IMR-90 (cell line): ENCODE results near the gene AFG1L. TPM values are rescaled to one million over a fixed set of nuclear protein-coding genes. Genes with fewer than 3 reads are reported as not detected.

ENCODE experiments used
- ATAC-seq: fragments of 200-7000 bp; cut with Tn5 transposase; 2 replicates; pipeline ENCODE4 v1.9.1; 2020; ENCODE audit warnings: low read depth, mild to moderate bottlenecking, moderate library complexity
- BruUV-seq: library from RNA; stranded (reverse); fragments of 400-500 nt; replicated peaks from 2 replicates; lab custom pipeline; 2021; lab: Mats Ljungman, UMichigan
- CTCF ChIA-PET: fragments of 300-600 bp; formaldehyde crosslinking; extraction: SDS; loops from one replicate; lab custom pipeline; 2021; ENCODE audit warnings: antibody characterized with exemption; lab: Yijun Ruan, JAX
- POLR2A ChIA-PET: fragments of 300-600 bp; sonication (Branson Sonifier 250); formaldehyde crosslinking; loops from one replicate; lab custom pipeline; 2022; ENCODE audit warnings: antibody characterized with exemption; ENCODE audit not compliant: unreplicated experiment; lab: Charles Lee
- DNase-seq: peaks from one replicate; pipeline ENCODE4 v3.0.0; 2013
- H2AFZ ChIP-seq: replicated peaks from 2 replicates; pipeline ENCODE3; 2013; ENCODE audit warnings: low read length, mild to moderate bottlenecking; ENCODE audit not compliant: poor library complexity
- H2AK5ac ChIP-seq: 2 replicates; pipeline ENCODE4 v1.6.1; 2013; ENCODE audit warnings: low read depth, low read length, inconsistent platforms
- H2AK9ac ChIP-seq: replicated peaks from 2 replicates; pipeline ENCODE3; 2013; ENCODE audit warnings: mild to moderate bottlenecking, low read depth, low read length, moderate library complexity; ENCODE audit not compliant: poor library complexity
- H2BK120ac ChIP-seq: 2 replicates; pipeline ENCODE4 v1.6.1; 2013; ENCODE audit warnings: low read depth, low read length, inconsistent platforms
- H2BK15ac ChIP-seq: 3 replicates; pipeline ENCODE4 v1.6.1; 2013; ENCODE audit warnings: low read depth, low read length, inconsistent platforms
- H2BK20ac ChIP-seq: 2 replicates; pipeline ENCODE4 v1.6.1; 2013; ENCODE audit warnings: low read depth, mild to moderate bottlenecking, inconsistent platforms, low read length, moderate library complexity
- H2BK5ac ChIP-seq: 2 replicates; pipeline ENCODE4 v1.6.1; 2013; ENCODE audit warnings: mild to moderate bottlenecking, low read depth, low read length, inconsistent platforms; ENCODE audit not compliant: poor library complexity, severe bottlenecking
- H3K14ac ChIP-seq: replicated peaks from 2 replicates; pipeline ENCODE4 v1.6.1; 2013; ENCODE audit warnings: low read depth, low read length, inconsistent platforms
- H3K18ac ChIP-seq: 2 replicates; pipeline ENCODE4 v1.6.1; 2013; ENCODE audit warnings: low read depth, low read length, control low read depth
- H3K23ac ChIP-seq: 2 replicates; pipeline ENCODE4 v1.6.1; 2013; ENCODE audit warnings: low read depth, low read length, inconsistent platforms
- H3K27ac ChIP-seq: 2 replicates; pipeline ENCODE4 v1.5.1; 2013; ENCODE audit warnings: mild to moderate bottlenecking, control low read depth, low read length; ENCODE audit not compliant: insufficient read depth
- H3K27me3 ChIP-seq: 2 replicates; pipeline ENCODE4 v1.6.1; 2013; ENCODE audit warnings: low read length; ENCODE audit not compliant: control insufficient read depth, insufficient read depth
- H3K36me3 ChIP-seq: 2 replicates; pipeline ENCODE4 v1.6.1; 2013; ENCODE audit warnings: low read length, mixed read lengths; ENCODE audit not compliant: control insufficient read depth, insufficient read depth
- H3K4ac ChIP-seq: 2 replicates; pipeline ENCODE4 v1.6.1; 2013; ENCODE audit warnings: low read depth, low read length, inconsistent platforms
- H3K4me1 ChIP-seq: 2 replicates; pipeline ENCODE4 v1.6.1; 2013; ENCODE audit warnings: low read length, mixed read lengths; ENCODE audit not compliant: control insufficient read depth, insufficient read depth
- H3K4me2 ChIP-seq: 2 replicates; pipeline ENCODE4 v1.6.1; 2013; ENCODE audit warnings: low read depth, mild to moderate bottlenecking, control low read depth, low read length, moderate library complexity
- H3K4me3 ChIP-seq: 2 replicates; pipeline ENCODE4 v1.5.1; 2013; ENCODE audit warnings: low read depth, mild to moderate bottlenecking, control low read depth, low read length, moderate library complexity; ENCODE audit not compliant: insufficient read depth
- H3K56ac ChIP-seq: 2 replicates; pipeline ENCODE4 v1.6.1; 2013; ENCODE audit warnings: low read length, inconsistent platforms; ENCODE audit not compliant: insufficient read depth; ENCODE audit errors: extremely low read depth
- H3K79me1 ChIP-seq, 2 experiments: 2 replicates each; pipeline ENCODE4 v1.6.1; 2013; ENCODE audit warnings: low read length in 2 of 2, inconsistent platforms in 1 of 2, low read depth in 1 of 2
- H3K9ac ChIP-seq: 2 replicates; pipeline ENCODE4 v1.6.1; 2013; ENCODE audit warnings: low read depth, low read length, control low read depth
- H3K9me1 ChIP-seq: 2 replicates; pipeline ENCODE4 v1.6.1; 2013; ENCODE audit warnings: low read length, inconsistent platforms; ENCODE audit not compliant: insufficient read depth
- H3K9me3 ChIP-seq: 2 replicates; pipeline ENCODE4 v1.6.1; 2013; ENCODE audit warnings: low read length; ENCODE audit not compliant: control insufficient read depth, insufficient read depth
- H4K20me1 ChIP-seq: 2 replicates; pipeline ENCODE4 v1.6.1; 2013; ENCODE audit warnings: low read length, inconsistent platforms; ENCODE audit not compliant: insufficient read depth
- H4K5ac ChIP-seq: 2 replicates; pipeline ENCODE4 v1.6.1; 2013; ENCODE audit warnings: mild to moderate bottlenecking, low read depth, low read length, control low read depth
- H4K8ac ChIP-seq, 2 experiments: 2 replicates each; pipeline ENCODE4 v1.6.1; 2013; ENCODE audit warnings: low read depth in 2 of 2, low read length in 2 of 2, control low read depth in 1 of 2, inconsistent platforms in 1 of 2
- H4K91ac ChIP-seq: 2 replicates; pipeline ENCODE4 v1.6.1; 2013; ENCODE audit warnings: low read depth, low read length, inconsistent platforms; ENCODE audit not compliant: insufficient read depth
- BHLHE40 ChIP-seq: fragments of 150-350 bp; IDR thresholded peaks from 2 replicates; pipeline ENCODE4 v1.6.1; 2016; ENCODE audit warnings: mild to moderate bottlenecking, low read depth, low read length
- CEBPB ChIP-seq: IDR thresholded peaks from 2 replicates; pipeline ENCODE4 v1.6.1; 2012; ENCODE audit warnings: low read depth, low read length, improper control_type of control experiment
- CHD1 ChIP-seq: IDR thresholded peaks from 2 replicates; pipeline ENCODE4 v1.6.1; 2012; ENCODE audit warnings: low read depth, low read length, improper control_type of control experiment
- MAFK ChIP-seq: IDR thresholded peaks from 2 replicates; pipeline ENCODE4 v1.6.1; 2012; ENCODE audit warnings: low read depth, low read length, improper control_type of control experiment
- MXI1 ChIP-seq: IDR thresholded peaks from 2 replicates; pipeline ENCODE4 v1.6.1; 2012; ENCODE audit warnings: low read depth, mild to moderate bottlenecking, low read length, moderate library complexity, borderline replicate concordance
- NFE2L2 ChIP-seq: fragments of 150-350 bp; IDR thresholded peaks from 2 replicates; pipeline ENCODE4 v1.6.1; 2016; ENCODE audit warnings: low read depth, mild to moderate bottlenecking, low read length
- POLR2A ChIP-seq: IDR thresholded peaks from 2 replicates; pipeline ENCODE4 v1.6.1; 2012; ENCODE audit warnings: mild to moderate bottlenecking, low read depth, low read length
- RAD21 ChIP-seq: IDR thresholded peaks from 2 replicates; pipeline ENCODE4 v1.6.1; 2012; ENCODE audit warnings: low read length, improper control_type of control experiment
- RCOR1 ChIP-seq: IDR thresholded peaks from 2 replicates; pipeline ENCODE4 v1.6.1; 2012; ENCODE audit warnings: mild to moderate bottlenecking, low read length, improper control_type of control experiment; ENCODE audit not compliant: insufficient replicate concordance
- RFX5 ChIP-seq: IDR thresholded peaks from 2 replicates; pipeline ENCODE4 v1.8.0; 2012; ENCODE audit warnings: low read depth, mild to moderate bottlenecking, low read length, moderate library complexity
- SMC3 ChIP-seq: fragments of 150-350 bp; IDR thresholded peaks from 2 replicates; pipeline ENCODE4 v1.6.1; 2016; ENCODE audit warnings: low read depth, mild to moderate bottlenecking, antibody characterized with exemption, low read length, moderate library complexity
- WGBS, 2 experiments: methylation state at CpG; one replicate each; pipeline versions ENCODE4 v1.1.5 to v1.1.7; 2013; ENCODE audit warnings: missing lambda C conversion rate in 2 of 2; ENCODE audit not compliant: insufficient read length in 1 of 2; ENCODE audit errors: extremely low coverage in 2 of 2; 5-methylcytosine and 5-hydroxymethylcytosine counted together
- dilution Hi-C: fragments of 300-500 bp; cut with HindIII; formaldehyde crosslinking; loops from one replicate; pipeline ENCODE4 v1.14.3; 2018; ENCODE audit warnings: low sequenced_read_pairs; ENCODE audit not compliant: unreplicated experiment
- in situ Hi-C: fragments of 300-500 bp; cut with MboI; formaldehyde crosslinking; loops from 3 replicates; pipeline ENCODE4 v1.14.3; 2019; ENCODE audit warnings: low sequenced_read_pairs, inconsistent platforms, mixed read lengths
- intact Hi-C: fragments of 100-400 bp; cut with micrococcal nuclease; formaldehyde crosslinking; loops from 2 replicates; pipeline ENCODE4 v1.10.0; 2022
- polyA plus RNA-seq, 3 experiments: library from polyadenylated mRNA; depleted of rRNA; stranded (reverse); fragments of >200 nt; gene quantifications; 2 replicates each; pipeline ENCODE4 v1.2.3, GENCODE V29; 2012; ENCODE audit warnings: low replicate concordance in 1 of 3
- total RNA-seq: library from RNA; depleted of rRNA; stranded (reverse); fragments of >200 nt; gene quantifications from 2 replicates; pipeline ENCODE4 v1.2.3, GENCODE V29; 2012

AFG1L gene
- total and polyA plus RNA-seq, 2 of the 4 experiments (the other 2 are of a cell fraction): 1.0 to 2.0 TPM

DNA sequence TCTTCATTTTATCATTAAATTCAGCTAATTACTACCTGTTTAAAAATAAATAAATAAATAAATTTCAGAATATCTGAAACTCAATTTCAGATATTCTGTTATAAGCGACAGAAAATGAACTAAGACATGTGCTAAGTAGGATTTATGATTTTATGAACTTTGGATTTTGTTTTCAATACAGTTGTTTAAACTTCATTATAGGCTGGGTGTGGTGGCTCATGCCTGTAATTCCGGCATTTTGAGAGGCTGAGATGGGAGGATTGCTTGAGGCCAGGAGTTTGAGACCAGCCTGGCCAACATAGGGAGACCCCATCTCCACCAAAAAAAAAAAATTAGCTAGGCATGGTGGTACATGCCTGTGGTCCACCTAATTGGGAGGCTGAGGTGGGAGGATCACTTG is 36.0 kb downstream of the AFG1L start:
- H4K8ac ChIP-seq: no peak overlapping the region
- no CpG with 5 or more reads among the region's 2 CpGs for WGBS, 2 experiments
- no peak overlapping the region for H2BK5ac ChIP-seq
- H2AK5ac ChIP-seq: no peak overlapping the region
- CTCF ChIA-PET: interaction anchor here (1.1 kb wide), 1 partner anchor 16 kb away, joined by 3 read pairs; no protein-coding TSS in a partner anchor
- POLR2A ChIA-PET: no interaction called here
- no TSS peak for BruUV-seq
- no peak overlapping the region for H3K56ac ChIP-seq
- no peaks in the 10 kb centered on the region for H3K9me3 ChIP-seq
- no peak overlapping the region for H4K5ac ChIP-seq
- H3K4ac ChIP-seq: no peak overlapping the region
- H2AFZ ChIP-seq: no peak overlapping the region
- DNase-seq (no peak), ATAC-seq (no peak)
- no peak overlapping the region for H3K18ac ChIP-seq
- no peak overlapping the region for H3K9ac ChIP-seq
- H3K4me1 ChIP-seq: no peaks in the 10 kb centered on the region
- no peak for TF ChIP-seq SMC3
- no peak for TF ChIP-seq CEBPB
- no peak for TF ChIP-seq RFX5
- no peak for TF ChIP-seq RCOR1
- TF ChIP-seq MXI1: no peak
- no peak for TF ChIP-seq POLR2A
- TF ChIP-seq MAFK: no peak
- no peak for TF ChIP-seq BHLHE40
- no peak for TF ChIP-seq NFE2L2
- TF ChIP-seq CHD1: no peak
- no peak for TF ChIP-seq RAD21
- no peaks in the 10 kb centered on the region for H3K79me1 ChIP-seq
- no peak overlapping the region for H3K14ac ChIP-seq
- no peak overlapping the region for H2BK120ac ChIP-seq
- no peak overlapping the region for H2BK20ac ChIP-seq
- dilution Hi-C loops: no loop called here
- no peaks in the 10 kb centered on the region for H3K27me3 ChIP-seq
- no peak overlapping the region for H3K4me3 ChIP-seq
- no peak overlapping the region for H3K27ac ChIP-seq
- no peak overlapping the region for H2BK15ac ChIP-seq
- H2AK9ac ChIP-seq: no peak overlapping the region
- in situ Hi-C loops: no loop called here
- no peak overlapping the region for H4K91ac ChIP-seq
- H3K9me1 ChIP-seq: no peaks in the 10 kb centered on the region
- no peak overlapping the region for H3K23ac ChIP-seq
- intact Hi-C loops: no loop called here
- H3K36me3 ChIP-seq: no peaks in the 10 kb centered on the region; the same call in 1 of the 2 replicates
- no peak overlapping the region for H3K4me2 ChIP-seq
- no peaks in the 10 kb centered on the region for H4K20me1 ChIP-seq
